Left ventricle myocardium inferior (tissue), 1 donor: ENCODE measurements around the gene C9orf72. TPM values are rescaled to one million over a fixed set of nuclear protein-coding genes. Genes with fewer than 3 reads are reported as not detected.

Experiments
- DNase-seq: peaks from one replicate; pipeline ENCODE4 v3.0.0-alpha.2; 2020
- H3K27ac ChIP-seq: fragments of 200-600 bp; replicated peaks from 2 replicates; pipeline ENCODE4 v1.8.0; 2021
- H3K27me3 ChIP-seq: fragments of 200-600 bp; 2 replicates; pipeline ENCODE4 v1.8.0; 2021; ENCODE audit warnings: low read depth
- H3K36me3 ChIP-seq: fragments of 200-600 bp; 2 replicates; pipeline ENCODE4 v1.8.0; 2021
- H3K4me1 ChIP-seq: fragments of 200-600 bp; 2 replicates; pipeline ENCODE4 v1.8.0; 2021
- H3K4me3 ChIP-seq: fragments of 200-600 bp; 2 replicates; pipeline ENCODE4 v1.8.0; 2021; ENCODE audit warnings: mild to moderate bottlenecking, moderate library complexity
- H3K9me3 ChIP-seq: fragments of 200-600 bp; replicated peaks from 2 replicates; pipeline ENCODE4 v1.8.0; 2021
- CTCF ChIP-seq: fragments of 200-600 bp; IDR thresholded peaks from 2 replicates; pipeline ENCODE4 v1.8.0; 2021; ENCODE audit warnings: antibody characterized with exemption, mild to moderate bottlenecking, borderline replicate concordance
- intact Hi-C: fragments of 100-400 bp; cut with micrococcal nuclease; formaldehyde crosslinking; loops from one replicate; pipeline ENCODE4 v1.11.0; 2022
- total RNA-seq: library from RNA; stranded (reverse); fragmentation: NEBNext Ultra II Directional; extraction: Animal tissue kit (Norgen Biotek cat#: 25700); gene quantifications from one replicate; pipeline ENCODE4 v1.2.1, GENCODE V29; 2021
- donor health status: DM: no; HTN: yes; CAD: no; lungs with severe emphysema.

C9orf72 gene
- total RNA-seq, 1 donor from 2014 or later, result 15.6 TPM

DNA sequence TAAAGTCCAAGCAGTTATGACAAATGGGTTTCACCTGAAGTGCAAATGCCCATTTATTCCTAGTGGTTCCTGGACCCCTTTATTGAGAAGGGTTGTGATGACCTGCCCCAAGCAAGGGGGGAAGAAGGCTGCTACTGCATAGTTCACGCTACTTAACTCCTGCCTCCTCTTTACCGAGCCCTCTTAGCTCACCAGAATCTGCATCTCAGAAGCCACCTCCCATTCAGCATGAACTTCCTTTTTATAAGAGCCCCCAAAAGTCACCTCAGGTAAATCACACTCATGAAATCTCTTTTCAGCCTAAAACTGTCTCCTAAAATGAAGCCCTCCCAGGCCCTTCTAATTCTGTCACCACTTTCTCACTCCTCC is 26.6 kb upstream of the C9orf72 start:
- intact Hi-C loops, result no loop called here
- Histone ChIP-seq H3K4me3 (no peak overlapping the region), H3K27me3 (no peaks in the 10 kb centered on the region), H3K27ac (peak overlapping the region; percentile 49), H3K4me1 (no peaks in the 10 kb centered on the region), H3K9me3 (no peaks in the 10 kb centered on the region), H3K36me3 (no peaks in the 10 kb centered on the region)
- no peak for DNase-seq
- TF ChIP-seq CTCF, result no peak

DNA sequence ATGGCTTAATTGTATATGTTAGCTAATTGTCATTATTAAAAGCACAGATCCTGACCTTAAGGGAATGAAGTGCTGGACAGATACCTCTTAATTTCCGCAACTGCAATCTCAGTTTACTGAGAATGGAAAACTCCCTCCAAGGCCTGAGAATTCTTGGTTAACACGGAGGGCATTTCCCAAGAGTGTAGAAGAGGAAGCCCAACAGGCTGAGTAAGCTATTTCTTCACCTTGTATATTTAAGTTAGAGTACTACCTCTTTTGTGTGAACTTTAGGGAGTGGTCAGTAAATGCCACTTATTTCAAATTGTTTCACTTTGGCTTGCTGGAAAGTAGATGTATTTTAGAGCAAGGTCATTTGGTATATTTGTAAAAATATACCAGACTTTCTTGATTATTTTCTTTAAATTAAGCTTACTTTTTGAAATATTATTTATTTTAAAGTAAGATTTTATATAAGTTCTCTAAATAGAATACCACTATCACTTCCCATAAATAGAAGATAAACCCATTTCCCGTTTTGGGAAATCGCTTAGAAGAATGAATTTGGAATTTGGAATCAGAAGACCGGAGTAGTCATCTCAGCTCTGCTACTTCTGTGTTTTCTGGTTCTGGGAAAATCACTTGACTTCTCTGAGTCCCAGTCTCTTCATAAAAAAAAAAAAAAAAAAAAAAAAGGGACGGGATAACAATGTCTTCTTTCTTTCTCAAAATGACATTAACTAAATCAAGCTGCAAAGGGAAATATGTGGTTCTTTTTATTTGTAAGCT is 26.0 kb upstream of the C9orf72 start:
- no peaks in the 10 kb centered on the region for H3K9me3 ChIP-seq
- H3K27ac ChIP-seq, result peak overlapping the region; percentile 49
- H3K36me3 ChIP-seq, result no peaks in the 10 kb centered on the region
- no peaks in the 10 kb centered on the region for H3K27me3 ChIP-seq
- TF ChIP-seq CTCF, result no peak
- DNase-seq, result no peak
- H3K4me3 ChIP-seq, result no peak overlapping the region
- H3K4me1 ChIP-seq, result no peaks in the 10 kb centered on the region
- intact Hi-C loops, result no loop called here

- intact Hi-C loops, result no loop called here
- Histone ChIP-seq H3K9me3 (no peaks in the 10 kb centered on the region), H3K4me1 (no peaks in the 10 kb centered on the region), H3K27ac (no peak overlapping the region), H3K27me3 (no peaks in the 10 kb centered on the region), H3K36me3 (no peaks in the 10 kb centered on the region), H3K4me3 (no peak overlapping the region)
- TF ChIP-seq CTCF, result no peak
- no peak for DNase-seq
Observed at GRCh38 chr9:27595733-27596132, 22.5 kb upstream of the C9orf72 start.

DNA sequence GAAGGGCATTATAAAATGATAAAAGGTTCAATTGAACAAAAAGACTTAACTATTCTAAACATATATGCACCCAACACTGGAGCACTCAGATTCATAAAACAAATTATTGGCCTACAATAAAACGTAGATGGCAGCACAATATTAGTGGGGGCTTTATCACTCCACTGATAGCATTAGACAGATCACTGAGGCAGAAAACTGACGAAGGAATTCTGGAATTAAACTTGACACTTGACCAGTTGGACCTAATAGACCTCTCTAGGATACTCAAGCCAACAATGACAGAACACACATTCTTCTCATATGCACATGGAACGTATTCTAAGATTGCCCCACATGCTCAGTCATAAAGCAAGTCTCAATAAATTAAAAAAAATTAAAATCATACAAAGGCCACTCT is 18.4 kb upstream of the C9orf72 start:
- no peaks in the 10 kb centered on the region for H3K9me3 ChIP-seq
- no peak for TF ChIP-seq CTCF
- intact Hi-C loops, result no loop called here
- peaks cover 25% of the 10 kb centered on the region for H3K27me3 ChIP-seq
- H3K4me3 ChIP-seq, result no peak overlapping the region
- H3K36me3 ChIP-seq, result no peaks in the 10 kb centered on the region
- H3K27ac ChIP-seq, result no peak overlapping the region
- H3K4me1 ChIP-seq, result no peaks in the 10 kb centered on the region
- DNase-seq, result no peak

DNA sequence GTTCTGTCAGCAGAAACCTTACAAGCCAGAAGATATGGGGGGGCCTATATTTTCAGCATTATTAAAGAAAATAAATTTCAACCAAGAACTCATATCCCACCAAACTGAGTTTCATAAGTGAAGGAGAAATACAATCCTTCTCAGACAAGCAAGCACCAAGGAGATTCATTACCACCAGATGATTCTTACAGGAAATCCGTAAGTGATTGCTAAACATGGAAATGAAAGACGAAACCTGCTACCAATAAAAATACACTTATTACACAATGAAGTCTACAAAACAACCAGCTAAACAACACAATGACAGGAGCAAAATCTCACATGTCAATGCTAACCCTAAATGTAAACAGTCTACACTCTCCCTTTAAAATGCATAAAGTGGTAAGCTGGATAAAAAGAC is 17.8 kb upstream of the C9orf72 start:
- H3K4me3 ChIP-seq, result no peak overlapping the region
- H3K27ac ChIP-seq, result no peak overlapping the region
- H3K27me3 ChIP-seq, result peaks cover 25% of the 10 kb centered on the region
- no peak for DNase-seq
- H3K36me3 ChIP-seq, result no peaks in the 10 kb centered on the region
- no peaks in the 10 kb centered on the region for H3K4me1 ChIP-seq
- no peak for TF ChIP-seq CTCF
- H3K9me3 ChIP-seq, result no peaks in the 10 kb centered on the region
- intact Hi-C loops, result no loop called here
